ENCODE measurements around the gene STYXL2. TPM values are rescaled to one million over a fixed set of nuclear protein-coding genes. Genes with fewer than 3 reads are reported as not detected.

The STYXL2 gene
- total and polyA plus RNA-seq, 2 of the 8 experiments (the other 6 are each of a cell fraction or from before 2014, with no cell fraction given), result 0.09 to 0.22 TPM

DNA sequence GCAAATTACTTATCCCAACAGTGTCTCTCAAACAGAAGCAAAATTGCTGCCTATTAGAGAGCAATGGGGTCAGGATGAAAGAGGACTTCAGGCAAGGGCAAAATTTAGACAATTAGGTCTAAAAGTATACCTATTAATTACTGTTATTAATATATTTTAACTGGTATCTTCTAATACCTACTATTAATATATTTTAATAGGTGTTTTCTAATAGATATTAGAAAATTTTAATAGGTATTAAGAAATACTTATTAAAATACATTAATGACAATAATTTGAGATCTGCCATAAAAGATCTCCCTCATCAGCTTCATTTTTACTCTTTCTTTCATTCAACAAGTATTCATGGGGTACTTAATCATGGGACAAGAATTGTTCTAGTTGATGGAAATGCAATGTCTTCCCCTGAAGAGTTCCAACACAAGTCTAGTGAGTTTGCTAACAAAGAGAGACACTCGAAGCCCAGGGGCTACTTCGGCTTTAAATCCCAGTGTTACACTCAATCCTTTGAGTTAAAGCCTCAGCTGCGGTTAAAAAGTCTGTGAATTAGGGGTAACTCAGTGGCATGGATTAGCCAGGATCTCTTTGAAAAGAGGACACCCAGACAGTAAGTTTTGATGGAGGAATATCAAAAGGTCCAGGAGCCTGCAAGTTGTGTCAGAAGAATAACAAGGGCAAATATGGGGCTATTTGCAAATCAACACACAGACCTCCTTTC lies 44.1 kb downstream of the STYXL2 start (continued):
- no peak for TF ChIP-seq HDAC6 (IDR thresholded peaks at IDR 0.05; ENCODE audit: low read depth, low read length)
